GM12891 (cell line): Measurements from ENCODE around the gene C1orf226.

Experiments used
- PAX5 ChIP-seq: IDR thresholded peaks from 2 replicates; pipeline ENCODE4 v1.6.1; 2011; ENCODE audit warnings: low read length, moderate library complexity, mild to moderate bottlenecking; ENCODE audit not compliant: insufficient read depth, severe bottlenecking
- POLR2A ChIP-seq: IDR thresholded peaks from 2 replicates; pipeline ENCODE4 v1.6.1; 2011; ENCODE audit warnings: low read depth, low read length, control low read depth
- POLR2AphosphoS5 ChIP-seq: IDR thresholded peaks from 2 replicates; pipeline ENCODE4 v1.6.1; 2011; ENCODE audit warnings: low read depth, low read length, control low read depth
- POU2F2 ChIP-seq: IDR thresholded peaks from 2 replicates; pipeline ENCODE4 v1.6.1; 2011; ENCODE audit warnings: low read depth, mild to moderate bottlenecking, control low read depth, low read length, moderate library complexity
- TAF1 ChIP-seq: IDR thresholded peaks from 2 replicates; pipeline ENCODE4 v1.6.1; 2011; ENCODE audit warnings: low read depth, low read length, control low read depth

DNA sequence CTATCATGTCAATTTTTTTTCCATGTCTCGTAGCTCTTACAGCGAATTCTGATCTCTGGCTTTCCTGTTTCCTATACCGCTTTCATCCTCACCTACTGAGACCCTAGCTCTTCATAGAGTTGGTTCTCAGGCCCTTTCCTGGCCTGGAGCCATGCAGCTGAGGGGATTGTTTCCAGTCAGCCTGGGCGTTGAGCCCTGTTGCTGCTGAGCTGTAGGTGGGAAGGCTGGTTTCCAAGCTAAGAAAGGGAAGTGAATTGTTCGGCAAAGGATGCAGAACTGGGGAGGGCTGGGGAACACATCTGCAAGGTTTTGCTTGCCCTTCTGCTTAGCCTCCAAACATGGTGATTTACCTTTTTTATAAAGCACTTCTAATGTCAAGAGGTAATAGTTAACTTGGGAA is 46.4 kb upstream of the C1orf226 start:
- TF ChIP-seq POU2F2, result no peak
- no peak for TF ChIP-seq POLR2A
- TF ChIP-seq POLR2AphosphoS5, result no peak
- no peak for TF ChIP-seq TAF1
- no peak for TF ChIP-seq PAX5
